HG02623 (cell line): ENCODE measurements around the gene TNFRSF21.
"Not testable (repeated sequence)": the region's sequence is repeated elsewhere in the genome, so short reads cannot be mapped to it uniquely, and the experiment has no call there.

ENCODE experiments used
- ATAC-seq: cut with Tn5 transposase; IDR thresholded peaks from one replicate; pipeline ENCODE4 v1.9.1; 2021; ENCODE audit warnings: moderate library complexity; ENCODE audit not compliant: unreplicated experiment

The TNFRSF21 gene

GRCh38 chr6:47290124-47290834 lies 19.4 kb downstream of the TNFRSF21 start:
- no peak for ATAC-seq

DNA sequence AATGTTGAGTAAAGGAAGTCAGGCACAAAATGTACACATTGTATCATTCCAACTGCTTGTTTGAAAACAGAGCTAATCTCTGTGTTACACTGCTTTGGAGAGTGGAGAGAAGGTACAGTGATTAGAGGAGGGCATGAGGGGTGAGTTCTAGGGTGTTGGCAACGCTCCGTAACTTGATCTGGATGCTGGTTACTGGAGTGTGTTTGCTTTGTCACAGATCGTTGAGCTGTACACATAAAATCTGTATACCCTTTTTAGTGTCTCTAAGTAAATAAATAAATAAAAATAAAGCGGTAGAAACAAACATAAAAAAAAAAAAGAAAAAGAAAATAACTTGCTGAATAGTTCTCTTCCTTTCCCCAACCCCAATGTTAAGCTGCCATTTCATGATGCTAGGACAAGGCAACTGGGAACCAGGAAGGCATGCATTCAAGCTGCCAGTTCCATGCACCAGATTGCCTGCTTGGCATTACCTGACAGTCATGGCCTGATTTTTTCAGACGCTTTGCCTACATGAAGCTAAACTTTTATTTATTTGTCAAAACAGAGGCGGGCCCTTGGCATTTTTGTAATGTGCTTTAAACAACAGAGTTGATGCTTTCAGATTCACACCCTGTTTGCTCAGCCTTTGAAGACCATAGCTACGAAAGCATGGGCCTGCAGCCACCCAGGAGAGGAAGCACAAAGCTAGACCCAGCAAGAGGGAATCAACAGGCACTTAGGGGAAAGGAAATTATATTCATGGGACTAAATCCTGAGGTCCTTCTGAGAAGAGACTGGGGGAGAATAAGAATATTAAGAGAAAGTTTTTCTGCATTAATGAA lies 21.2 kb downstream of the TNFRSF21 start:
- no peak for ATAC-seq

- no peak for ATAC-seq
These were observed 23.4 kb downstream of the TNFRSF21 start for GRCh38 chr6:47286301-47286700.

GRCh38 chr6:47283993-47284392 lies 25.7 kb downstream of the TNFRSF21 start:
- ATAC-seq: no peak

DNA sequence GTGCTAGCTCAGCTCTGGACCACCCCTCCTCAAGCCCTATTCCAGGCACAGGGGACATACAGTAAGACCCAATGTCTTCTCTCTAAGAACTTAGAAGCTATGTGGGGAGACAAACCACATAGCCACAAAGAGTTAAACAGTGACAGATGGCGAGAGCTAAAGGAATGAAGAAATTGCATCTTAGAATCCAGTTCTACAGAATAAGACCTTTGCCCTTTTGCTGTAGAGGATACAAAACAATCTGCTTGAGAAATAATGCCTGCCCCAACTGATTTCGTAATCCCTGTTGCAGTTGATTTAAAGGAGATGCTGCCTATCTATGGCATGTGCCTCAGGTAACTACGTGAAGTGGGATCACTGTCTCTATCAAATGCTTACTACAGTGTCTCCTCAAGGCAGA lies 31.2 kb downstream of the TNFRSF21 start:
- no peak for ATAC-seq

DNA sequence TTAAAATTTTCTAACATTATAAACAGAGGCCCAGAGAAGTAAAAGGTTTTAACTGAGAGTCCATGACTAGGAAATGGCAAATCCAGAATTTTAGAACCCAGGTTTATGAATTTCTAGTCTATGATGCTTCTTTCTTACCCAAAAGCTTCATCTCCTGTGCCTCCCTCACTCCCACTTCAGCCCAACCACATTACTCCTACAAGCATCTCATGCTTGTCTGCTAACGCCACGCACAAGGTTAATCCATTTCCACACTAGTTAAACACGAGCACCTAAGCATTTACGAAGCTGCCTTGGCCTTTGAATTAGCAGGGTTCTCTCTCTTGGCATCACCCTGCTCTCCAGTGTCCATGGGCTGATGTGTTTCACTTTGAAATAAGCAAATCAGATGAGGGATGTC lies 32.0 kb downstream of the TNFRSF21 start:
- ATAC-seq: no peak

- no peak for ATAC-seq
These were observed 33.3 kb downstream of the TNFRSF21 start for GRCh38 chr6:47276377-47276776.

DNA sequence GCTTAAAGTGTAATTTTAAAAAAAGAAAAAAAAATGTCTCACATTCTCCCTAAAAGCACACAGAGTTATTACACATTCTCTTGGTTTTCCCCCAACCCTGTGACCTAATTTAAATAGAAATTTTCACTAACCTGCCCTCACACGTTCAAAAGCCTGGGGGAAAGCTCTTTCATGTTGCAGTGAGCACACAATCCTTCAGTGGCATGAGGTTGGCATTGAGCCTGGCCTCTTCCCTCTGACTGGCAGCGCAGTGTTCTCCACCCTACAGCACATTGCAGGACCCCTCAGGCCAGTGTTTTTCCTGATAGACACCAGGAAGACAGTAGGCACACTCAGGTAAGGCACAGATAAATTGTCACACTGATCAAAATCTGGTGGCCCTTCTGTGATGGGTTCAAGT lies 34.1 kb downstream of the TNFRSF21 start:
- ATAC-seq: no peak

DNA sequence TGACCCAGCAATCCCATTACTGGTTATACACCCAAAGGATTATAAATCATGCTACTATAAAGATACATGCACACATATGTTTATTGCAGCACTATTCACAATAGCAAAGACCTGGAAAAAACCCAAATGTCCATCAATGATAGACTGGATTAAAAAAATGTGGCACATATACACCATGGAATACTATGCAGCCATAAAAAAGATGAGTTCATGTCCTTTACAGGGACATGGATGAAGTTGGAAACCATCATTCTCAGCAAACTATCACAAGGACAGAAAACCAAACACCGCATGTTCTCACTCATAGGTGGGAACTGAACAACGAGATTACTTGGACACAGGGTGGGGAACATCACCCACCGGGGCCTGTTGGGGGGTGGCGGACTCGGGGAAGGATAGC lies 34.6 kb downstream of the TNFRSF21 start:
- ATAC-seq: not testable (repeated sequence)

- no peak for ATAC-seq
These were observed 41.0 kb downstream of the TNFRSF21 start for GRCh38 chr6:47268572-47269187.

GRCh38 chr6:47267301-47267700 lies 42.4 kb downstream of the TNFRSF21 start:
- ATAC-seq: no peak

DNA sequence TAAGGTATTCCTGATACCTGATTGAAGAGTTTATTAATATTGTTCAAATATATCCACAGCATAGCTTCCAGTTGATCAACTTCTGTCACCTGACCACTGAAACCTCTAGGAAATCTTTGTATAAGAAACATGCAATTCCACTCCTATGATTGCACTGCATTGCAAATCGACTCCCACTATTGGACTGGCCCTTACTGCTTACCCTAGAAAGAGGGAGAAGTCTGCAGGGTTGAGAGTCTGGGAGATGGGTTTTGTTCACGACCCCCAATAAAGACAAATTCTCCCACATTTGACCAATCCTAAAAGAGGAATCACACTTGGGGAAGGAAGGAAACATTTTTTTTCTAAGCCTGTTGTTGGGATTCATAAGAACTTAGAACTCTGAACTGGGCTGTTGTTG lies 43.7 kb downstream of the TNFRSF21 start:
- ATAC-seq: no peak

- no peak for ATAC-seq
These were observed 44.9 kb downstream of the TNFRSF21 start for GRCh38 chr6:47264775-47265184.

GRCh38 chr6:47263268-47263667 lies 46.4 kb downstream of the TNFRSF21 start:
- ATAC-seq: no peak

GRCh38 chr6:47262231-47262630 lies 47.5 kb downstream of the TNFRSF21 start:
- no peak for ATAC-seq

DNA sequence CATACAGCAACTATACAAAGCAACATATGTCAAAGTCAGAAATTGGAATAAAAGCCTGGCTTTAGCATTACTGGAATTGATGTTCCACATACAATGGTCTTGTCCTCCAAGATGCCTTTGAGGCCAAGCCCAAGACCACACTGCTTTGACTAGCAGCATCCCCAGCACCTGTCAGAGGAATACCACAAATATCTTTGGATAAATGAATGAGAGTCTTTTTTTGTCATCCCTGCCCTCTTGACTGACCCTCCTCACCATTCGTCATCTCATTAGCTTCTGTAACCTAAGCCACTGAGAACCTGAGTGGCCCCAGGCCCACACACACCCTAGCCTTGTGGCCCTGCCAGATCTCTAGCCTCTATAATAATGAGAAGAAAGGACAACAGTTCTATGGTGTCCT lies 48.5 kb downstream of the TNFRSF21 start:
- no peak for ATAC-seq

- ATAC-seq: no peak
These were observed 49.7 kb downstream of the TNFRSF21 start for GRCh38 chr6:47260021-47260420.

DNA sequence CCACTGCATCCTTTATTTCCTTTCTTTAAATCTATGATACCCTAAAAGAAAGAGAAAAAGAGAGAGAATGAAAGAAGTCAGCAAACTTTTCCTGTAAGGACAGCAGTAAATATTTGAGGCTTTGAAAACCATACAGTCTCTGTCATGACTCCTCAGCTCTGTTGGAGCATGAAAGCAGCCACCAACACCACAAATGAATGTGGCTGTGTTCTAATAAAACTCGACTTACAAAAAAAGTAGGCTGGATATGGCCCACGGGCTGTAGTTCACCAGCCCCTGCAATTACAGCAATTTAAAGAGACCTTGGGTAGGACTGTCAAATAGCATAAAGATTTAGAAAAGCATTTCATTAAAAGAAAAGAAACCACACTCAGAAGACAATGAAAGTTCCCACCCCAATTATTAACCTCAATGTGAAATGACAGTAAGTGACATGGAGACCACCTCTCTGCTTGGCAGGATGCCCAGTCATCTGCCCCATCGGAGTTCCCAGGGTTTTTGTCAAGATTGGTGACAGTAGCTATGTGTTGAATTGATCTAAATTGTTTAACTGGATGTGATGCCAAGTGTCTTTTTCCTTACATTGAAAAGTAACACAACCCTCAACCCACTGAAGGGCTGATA lies 50.9 kb downstream of the TNFRSF21 start:
- ATAC-seq: no peak

- ATAC-seq: no peak
These were observed 52.5 kb downstream of the TNFRSF21 start for GRCh38 chr6:47256981-47257730.

- no peak for ATAC-seq
These were observed 53.3 kb downstream of the TNFRSF21 start for GRCh38 chr6:47256361-47256760.

DNA sequence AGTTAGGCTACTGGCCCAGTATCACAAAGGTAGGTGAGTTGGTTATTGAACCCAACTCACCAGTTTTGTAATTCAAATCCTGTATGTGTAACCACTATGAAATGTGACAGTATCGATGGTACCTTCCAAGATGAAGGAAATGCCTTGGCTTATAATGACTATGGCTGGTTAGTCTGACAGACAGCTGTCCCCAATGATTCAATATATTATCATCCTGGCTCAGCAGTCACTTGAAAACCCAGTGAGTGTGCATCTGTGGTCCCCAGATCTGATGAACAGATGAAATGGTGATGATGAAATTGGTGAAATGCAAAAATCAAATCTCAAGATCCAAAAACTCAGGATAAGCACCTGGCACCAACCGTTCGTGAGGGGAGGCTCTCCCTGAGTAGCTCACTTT lies 54.8 kb downstream of the TNFRSF21 start:
- no peak for ATAC-seq
